A673 (cell line): Measurements from ENCODE around the gene SNX8. TPM values are rescaled to one million over a fixed set of nuclear protein-coding genes. Genes with fewer than 3 reads are reported as not detected.

Source experiments
- BruUV-seq: library from RNA; stranded (reverse); fragments of 400-500 nt; replicated peaks from 2 replicates; lab custom pipeline; 2021; lab: Mats Ljungman, UMichigan
- CTCF ChIA-PET: fragments of 300-600 bp; sonication (Branson Sonifier 250); formaldehyde crosslinking; loops from one replicate; lab custom pipeline; 2022; ENCODE audit warnings: antibody characterized with exemption; lab: Charles Lee
- POLR2A ChIA-PET: fragments of 300-600 bp; sonication (Branson Sonifier 250); formaldehyde crosslinking; loops from one replicate; lab custom pipeline; 2022; ENCODE audit warnings: antibody characterized with exemption; ENCODE audit not compliant: low non-redundant PET; lab: Charles Lee
- DNase-seq: peaks from one replicate; pipeline ENCODE4 v3.0.0-alpha.2; 2015; ENCODE audit warnings: low spot score
- H3K27ac ChIP-seq: fragments of 200-600 bp; sonication (generic); 2 replicates; pipeline ENCODE4 v1.5.1; 2016; ENCODE audit warnings: mixed run types, low read depth, mild to moderate bottlenecking, mixed read lengths, antibody characterized with exemption, low read length; ENCODE audit not compliant: poor library complexity, severe bottlenecking
- H3K27me3 ChIP-seq: fragments of 200-600 bp; sonication (generic); replicated peaks from 2 replicates; pipeline ENCODE4 v1.6.1; 2017; ENCODE audit warnings: mixed run types, low read depth, mild to moderate bottlenecking, mixed read lengths, antibody characterized with exemption, low read length; ENCODE audit not compliant: insufficient read depth, poor library complexity
- H3K36me3 ChIP-seq: fragments of 200-600 bp; sonication (generic); 2 replicates; pipeline ENCODE4 v1.6.1; 2016; ENCODE audit warnings: mixed run types, mild to moderate bottlenecking, mixed read lengths, antibody characterized with exemption, low read length; ENCODE audit not compliant: insufficient read depth, poor library complexity, severe bottlenecking
- H3K4me1 ChIP-seq: fragments of 200-600 bp; sonication (generic); 2 replicates; pipeline ENCODE4 v1.6.1; 2017; ENCODE audit warnings: mixed run types, mild to moderate bottlenecking, mixed read lengths, antibody characterized with exemption, low read length; ENCODE audit not compliant: insufficient read depth, poor library complexity, severe bottlenecking
- H3K4me3 ChIP-seq: fragments of 200-600 bp; sonication (generic); 2 replicates; pipeline ENCODE4 v1.5.1; 2016; ENCODE audit warnings: low read depth, mixed run types, mild to moderate bottlenecking, mixed read lengths, low read length; ENCODE audit not compliant: poor library complexity, severe bottlenecking
- H3K9me3 ChIP-seq: fragments of 200-600 bp; sonication (generic); 2 replicates; pipeline ENCODE4 v1.6.1; 2016; ENCODE audit warnings: mixed run types, low read depth, mild to moderate bottlenecking, mixed read lengths, antibody characterized with exemption, low read length; ENCODE audit not compliant: poor library complexity, severe bottlenecking
- CTCF ChIP-seq: fragments of 300-800, 200-600 bp; sonication (generic); conservative IDR thresholded peaks from 2 replicates; pipeline ENCODE4 v1.5.1; 2017; ENCODE audit warnings: low read depth, mild to moderate bottlenecking, antibody characterized with exemption, low read length, moderate library complexity, mixed read lengths
- EZH2 ChIP-seq: fragments of 200-600 bp; sonication (generic); IDR thresholded peaks from 2 replicates; pipeline ENCODE4 v1.6.1; 2017; ENCODE audit warnings: borderline replicate concordance, low read depth, mild to moderate bottlenecking, mixed read lengths, antibody characterized with exemption, low read length; ENCODE audit not compliant: poor library complexity, severe bottlenecking
- intact Hi-C: fragments of 100-400 bp; cut with micrococcal nuclease; formaldehyde crosslinking; loops from one replicate; pipeline ENCODE4 v1.10.0; 2022; ENCODE audit not compliant: unreplicated experiment
- total RNA-seq: library from RNA; stranded (reverse); gene quantifications from 2 replicates; pipeline ENCODE4 v1.2.3, GENCODE V29; 2021

The SNX8 gene
- total RNA-seq, 1 experiment from 2014 or later, result 42.9 TPM

GRCh38 chr7:2313450-2314208 lies 612 bp downstream of the SNX8 start:
- H3K9me3 ChIP-seq, result no peaks in the 10 kb centered on the region

GRCh38 chr7:2312267-2312929 lies 1.8 kb downstream of the SNX8 start:
- CTCF ChIA-PET, result no interaction called here
- Histone ChIP-seq H3K27ac (no peak overlapping the region), H3K27me3 (no peaks in the 10 kb centered on the region), H3K9me3 (no peaks in the 10 kb centered on the region), H3K36me3 (no peaks in the 10 kb centered on the region), H3K4me1 (no peaks in the 10 kb centered on the region), H3K4me3 (no peak overlapping the region)
- TF ChIP-seq EZH2 (no peak), CTCF (no peak)
- intact Hi-C loops, result no loop called here
- BruUV-seq, result TSS peak; percentile 59
- DNase-seq, result no peak
- POLR2A ChIA-PET, result no interaction called here

More at GRCh38 chr7:2313450-2314208, 612 bp downstream of the SNX8 start:
- CTCF ChIA-PET, result interaction anchor here (0.5 kb wide), 1 partner anchor 155 kb away, joined by 3 read pairs; no protein-coding TSS in a partner anchor
- peak; percentile 21 for DNase-seq
- no peaks in the 10 kb centered on the region for H3K36me3 ChIP-seq
- intact Hi-C loops, result no loop called here
- H3K27ac ChIP-seq, result peak overlapping the region; percentile 71
- peak overlapping the region; percentile 69 for H3K4me3 ChIP-seq
- H3K4me1 ChIP-seq, result no peaks in the 10 kb centered on the region
- TSS peak; percentile 25 for BruUV-seq
- POLR2A ChIA-PET, result no interaction called here
- no peak for TF ChIP-seq EZH2
- TF ChIP-seq CTCF, result no peak
- H3K27me3 ChIP-seq, result no peaks in the 10 kb centered on the region

GRCh38 chr7:2309889-2310331 lies 4.3 kb downstream of the SNX8 start:
- no peak for DNase-seq
- ChIA-PET CTCF (no interaction called here), POLR2A (no interaction called here)
- H3K9me3 ChIP-seq, result no peaks in the 10 kb centered on the region
- TF ChIP-seq CTCF (no peak), EZH2 (no peak)
- H3K4me3 ChIP-seq, result no peak overlapping the region
- H3K4me1 ChIP-seq, result no peaks in the 10 kb centered on the region
- no peaks in the 10 kb centered on the region for H3K36me3 ChIP-seq
- BruUV-seq, result no TSS peak
- intact Hi-C loops, result no loop called here
- H3K27me3 ChIP-seq, result no peaks in the 10 kb centered on the region
- H3K27ac ChIP-seq, result no peak overlapping the region
